IMR-90 (cell line): ENCODE results near the gene BRD1. TPM values are rescaled to one million over a fixed set of nuclear protein-coding genes. Genes with fewer than 3 reads are reported as not detected.

Experiments used
- ATAC-seq: fragments of 200-7000 bp; cut with Tn5 transposase; 2 replicates; pipeline ENCODE4 v1.9.1; 2020; ENCODE audit warnings: low read depth, mild to moderate bottlenecking, moderate library complexity
- BruUV-seq: library from RNA; stranded (reverse); fragments of 400-500 nt; replicated peaks from 2 replicates; lab custom pipeline; 2021; lab: Mats Ljungman, UMichigan
- CTCF ChIA-PET: fragments of 300-600 bp; formaldehyde crosslinking; extraction: SDS; loops from one replicate; lab custom pipeline; 2021; ENCODE audit warnings: antibody characterized with exemption; lab: Yijun Ruan, JAX
- POLR2A ChIA-PET: fragments of 300-600 bp; sonication (Branson Sonifier 250); formaldehyde crosslinking; loops from one replicate; lab custom pipeline; 2022; ENCODE audit warnings: antibody characterized with exemption; ENCODE audit not compliant: unreplicated experiment; lab: Charles Lee
- DNase-seq: peaks from one replicate; pipeline ENCODE4 v3.0.0; 2013
- H2AFZ ChIP-seq: replicated peaks from 2 replicates; pipeline ENCODE3; 2013; ENCODE audit warnings: low read length, mild to moderate bottlenecking; ENCODE audit not compliant: poor library complexity
- H2AK5ac ChIP-seq: 2 replicates; pipeline ENCODE4 v1.6.1; 2013; ENCODE audit warnings: low read depth, low read length, inconsistent platforms
- H2AK9ac ChIP-seq: replicated peaks from 2 replicates; pipeline ENCODE3; 2013; ENCODE audit warnings: mild to moderate bottlenecking, low read depth, low read length, moderate library complexity; ENCODE audit not compliant: poor library complexity
- H2BK120ac ChIP-seq: 2 replicates; pipeline ENCODE4 v1.6.1; 2013; ENCODE audit warnings: low read depth, low read length, inconsistent platforms
- H2BK15ac ChIP-seq: 3 replicates; pipeline ENCODE4 v1.6.1; 2013; ENCODE audit warnings: low read depth, low read length, inconsistent platforms
- H2BK20ac ChIP-seq: 2 replicates; pipeline ENCODE4 v1.6.1; 2013; ENCODE audit warnings: low read depth, mild to moderate bottlenecking, inconsistent platforms, low read length, moderate library complexity
- H2BK5ac ChIP-seq: 2 replicates; pipeline ENCODE4 v1.6.1; 2013; ENCODE audit warnings: mild to moderate bottlenecking, low read depth, low read length, inconsistent platforms; ENCODE audit not compliant: poor library complexity, severe bottlenecking
- H3K14ac ChIP-seq: replicated peaks from 2 replicates; pipeline ENCODE4 v1.6.1; 2013; ENCODE audit warnings: low read depth, low read length, inconsistent platforms
- H3K18ac ChIP-seq: 2 replicates; pipeline ENCODE4 v1.6.1; 2013; ENCODE audit warnings: low read depth, low read length, control low read depth
- H3K23ac ChIP-seq: 2 replicates; pipeline ENCODE4 v1.6.1; 2013; ENCODE audit warnings: low read depth, low read length, inconsistent platforms
- H3K27ac ChIP-seq: 2 replicates; pipeline ENCODE4 v1.5.1; 2013; ENCODE audit warnings: mild to moderate bottlenecking, control low read depth, low read length; ENCODE audit not compliant: insufficient read depth
- H3K27me3 ChIP-seq: 2 replicates; pipeline ENCODE4 v1.6.1; 2013; ENCODE audit warnings: low read length; ENCODE audit not compliant: control insufficient read depth, insufficient read depth
- H3K36me3 ChIP-seq: 2 replicates; pipeline ENCODE4 v1.6.1; 2013; ENCODE audit warnings: low read length, mixed read lengths; ENCODE audit not compliant: control insufficient read depth, insufficient read depth
- H3K4ac ChIP-seq: 2 replicates; pipeline ENCODE4 v1.6.1; 2013; ENCODE audit warnings: low read depth, low read length, inconsistent platforms
- H3K4me1 ChIP-seq: 2 replicates; pipeline ENCODE4 v1.6.1; 2013; ENCODE audit warnings: low read length, mixed read lengths; ENCODE audit not compliant: control insufficient read depth, insufficient read depth
- H3K4me2 ChIP-seq: 2 replicates; pipeline ENCODE4 v1.6.1; 2013; ENCODE audit warnings: low read depth, mild to moderate bottlenecking, control low read depth, low read length, moderate library complexity
- H3K4me3 ChIP-seq: 2 replicates; pipeline ENCODE4 v1.5.1; 2013; ENCODE audit warnings: low read depth, mild to moderate bottlenecking, control low read depth, low read length, moderate library complexity; ENCODE audit not compliant: insufficient read depth
- H3K56ac ChIP-seq: 2 replicates; pipeline ENCODE4 v1.6.1; 2013; ENCODE audit warnings: low read length, inconsistent platforms; ENCODE audit not compliant: insufficient read depth; ENCODE audit errors: extremely low read depth
- H3K79me1 ChIP-seq, 2 experiments: 2 replicates each; pipeline ENCODE4 v1.6.1; 2013; ENCODE audit warnings: low read length in 2 of 2, inconsistent platforms in 1 of 2, low read depth in 1 of 2
- H3K9ac ChIP-seq: 2 replicates; pipeline ENCODE4 v1.6.1; 2013; ENCODE audit warnings: low read depth, low read length, control low read depth
- H3K9me1 ChIP-seq: 2 replicates; pipeline ENCODE4 v1.6.1; 2013; ENCODE audit warnings: low read length, inconsistent platforms; ENCODE audit not compliant: insufficient read depth
- H3K9me3 ChIP-seq: 2 replicates; pipeline ENCODE4 v1.6.1; 2013; ENCODE audit warnings: low read length; ENCODE audit not compliant: control insufficient read depth, insufficient read depth
- H4K20me1 ChIP-seq: 2 replicates; pipeline ENCODE4 v1.6.1; 2013; ENCODE audit warnings: low read length, inconsistent platforms; ENCODE audit not compliant: insufficient read depth
- H4K5ac ChIP-seq: 2 replicates; pipeline ENCODE4 v1.6.1; 2013; ENCODE audit warnings: mild to moderate bottlenecking, low read depth, low read length, control low read depth
- H4K8ac ChIP-seq, 2 experiments: 2 replicates each; pipeline ENCODE4 v1.6.1; 2013; ENCODE audit warnings: low read depth in 2 of 2, low read length in 2 of 2, control low read depth in 1 of 2, inconsistent platforms in 1 of 2
- H4K91ac ChIP-seq: 2 replicates; pipeline ENCODE4 v1.6.1; 2013; ENCODE audit warnings: low read depth, low read length, inconsistent platforms; ENCODE audit not compliant: insufficient read depth
- CEBPB ChIP-seq: IDR thresholded peaks from 2 replicates; pipeline ENCODE4 v1.6.1; 2012; ENCODE audit warnings: low read depth, low read length, improper control_type of control experiment
- RCOR1 ChIP-seq: IDR thresholded peaks from 2 replicates; pipeline ENCODE4 v1.6.1; 2012; ENCODE audit warnings: mild to moderate bottlenecking, low read length, improper control_type of control experiment; ENCODE audit not compliant: insufficient replicate concordance
- SMC3 ChIP-seq: fragments of 150-350 bp; IDR thresholded peaks from 2 replicates; pipeline ENCODE4 v1.6.1; 2016; ENCODE audit warnings: low read depth, mild to moderate bottlenecking, antibody characterized with exemption, low read length, moderate library complexity
- WGBS, 2 experiments: methylation state at CpG; one replicate each; pipeline versions ENCODE4 v1.1.5 to v1.1.7; 2013; ENCODE audit warnings: missing lambda C conversion rate in 2 of 2; ENCODE audit not compliant: insufficient read length in 1 of 2; ENCODE audit errors: extremely low coverage in 2 of 2; 5-methylcytosine and 5-hydroxymethylcytosine counted together
- dilution Hi-C: fragments of 300-500 bp; cut with HindIII; formaldehyde crosslinking; loops from one replicate; pipeline ENCODE4 v1.14.3; 2018; ENCODE audit warnings: low sequenced_read_pairs; ENCODE audit not compliant: unreplicated experiment
- in situ Hi-C: fragments of 300-500 bp; cut with MboI; formaldehyde crosslinking; loops from 3 replicates; pipeline ENCODE4 v1.14.3; 2019; ENCODE audit warnings: low sequenced_read_pairs, inconsistent platforms, mixed read lengths
- intact Hi-C: fragments of 100-400 bp; cut with micrococcal nuclease; formaldehyde crosslinking; loops from 2 replicates; pipeline ENCODE4 v1.10.0; 2022
- polyA plus RNA-seq, 3 experiments: library from polyadenylated mRNA; depleted of rRNA; stranded (reverse); fragments of >200 nt; gene quantifications; 2 replicates each; pipeline ENCODE4 v1.2.3, GENCODE V29; 2012; ENCODE audit warnings: low replicate concordance in 1 of 3
- total RNA-seq: library from RNA; depleted of rRNA; stranded (reverse); fragments of >200 nt; gene quantifications from 2 replicates; pipeline ENCODE4 v1.2.3, GENCODE V29; 2012

The BRD1 gene
- total and polyA plus RNA-seq, 2 of the 4 experiments (the other 2 are of a cell fraction) = 10.0 to 10.6 TPM

DNA sequence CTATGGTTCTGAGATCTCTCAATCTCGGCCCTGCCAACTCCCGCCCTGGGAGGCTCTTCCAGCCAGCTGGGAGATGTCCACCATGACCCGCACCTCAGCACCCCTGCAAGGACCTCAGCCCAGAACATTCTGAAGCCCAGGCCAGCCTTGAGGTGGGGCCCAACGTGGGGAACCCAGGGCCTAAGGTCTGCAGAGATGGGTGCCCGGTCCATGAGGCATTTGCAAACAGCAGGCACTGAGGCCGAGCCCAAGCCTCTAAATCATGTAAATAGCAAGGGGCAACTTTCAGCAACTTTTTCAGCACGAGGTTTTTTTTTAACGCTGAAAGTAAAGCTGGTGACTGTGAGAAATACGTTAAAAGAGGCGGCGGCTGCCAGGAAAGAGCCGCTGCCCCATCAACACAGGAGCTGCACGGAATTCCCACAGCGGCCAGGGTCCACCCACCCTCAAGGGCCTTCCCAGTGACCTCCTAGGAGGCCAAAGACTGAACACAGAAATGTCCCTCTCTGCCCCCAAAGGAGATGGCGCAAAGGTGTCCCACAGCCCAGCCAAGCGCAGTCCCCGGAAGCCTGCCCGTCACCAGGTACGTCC is 46.9 kb downstream of the BRD1 start:
- CTCF ChIA-PET = no interaction called here
- intact Hi-C loops = no loop called here

More for the DNA sequence above, 46.9 kb downstream of the BRD1 start:
- no peak overlapping the region for H2AK5ac ChIP-seq
- H4K20me1 ChIP-seq = peaks cover 88% of the 10 kb centered on the region
- WGBS, 2 experiments = 93% methylated on average over 9 of the region's 19 CpGs; no CpG with 5 or more reads in 1 of the 2 experiments
- peaks cover 0 to 73% of the 10 kb centered on the region in 2 experiments; a peak in 3 of 4 replicates for H3K79me1 ChIP-seq
- no peak overlapping the region for H3K14ac ChIP-seq
- H3K27me3 ChIP-seq = no peaks in the 10 kb centered on the region
- H3K27ac ChIP-seq = no peak overlapping the region
- POLR2A ChIA-PET = no interaction called here
- peaks cover 4% of the 10 kb centered on the region; the same call in 1 of the 2 replicates for H3K4me1 ChIP-seq
- no peak overlapping the region for H2AK9ac ChIP-seq
- H3K4me2 ChIP-seq = no peak overlapping the region
- dilution Hi-C loops = no loop called here
- H3K9me1 ChIP-seq = 0 out of 2 replicates have a peak, but pooled peaks cover 4% of the 10 kb centered on the region
- H3K23ac ChIP-seq = no peak overlapping the region
- ATAC-seq = no peak
- no peak for DNase-seq
- no peak overlapping the region for H4K91ac ChIP-seq
- H2BK15ac ChIP-seq = no peak overlapping the region
- H2AFZ ChIP-seq = no peak overlapping the region
- in situ Hi-C loops = no loop called here
- no peak overlapping the region for H3K4ac ChIP-seq
- no TSS peak for BruUV-seq
- no peak overlapping the region for H2BK5ac ChIP-seq
- TF ChIP-seq SMC3 (no peak), CEBPB (no peak), RCOR1 (no peak)
- no peak overlapping the region for H3K4me3 ChIP-seq
- no peak overlapping the region for H4K5ac ChIP-seq
- H2BK20ac ChIP-seq = no peak overlapping the region
- no peak overlapping the region for H2BK120ac ChIP-seq
- H4K8ac ChIP-seq = no peak overlapping the region
- no peak overlapping the region for H3K18ac ChIP-seq
- peaks cover 64% of the 10 kb centered on the region for H3K36me3 ChIP-seq
- H3K9me3 ChIP-seq = no peaks in the 10 kb centered on the region
- H3K56ac ChIP-seq = no peak overlapping the region
- no peak overlapping the region for H3K9ac ChIP-seq
